ENCODE data around the gene RWDD1.

Gene RWDD1

GRCh38 chr6:116629563-116629981 lies 58.3 kb downstream of the RWDD1 start:
- Histone ChIP-seq H3K36me3 (ENCODE audit: control insufficient read depth in 1 of 2, insufficient read depth in 2 of 2, low read length in 2 of 2) (peaks cover 2 to 11% of the 10 kb centered on the region in 2 donors), H3K4me1 (ENCODE audit: control insufficient read depth in 1 of 2, insufficient read depth in 2 of 2, low read length in 2 of 2) (no peaks in the 10 kb centered on the region), H3K9ac (ENCODE audit: low read depth in 1 of 2, low read length in 2 of 2) (no peak overlapping the region), H3K4me3 (ENCODE audit: low read depth in 1 of 2, low read length in 2 of 2) (no peak overlapping the region), H3K9me3 (ENCODE audit: control insufficient read depth in 1 of 2, low read length in 2 of 2) (no peaks in the 10 kb centered on the region), H3K27ac (ENCODE audit: low read depth, low read length) (no peak overlapping the region), H3K27me3 (ENCODE audit: control insufficient read depth in 1 of 2, insufficient read depth in 2 of 2, low read length in 2 of 2) (no peaks in the 10 kb centered on the region)

- Histone ChIP-seq H3K27me3 (ENCODE audit: control insufficient read depth in 1 of 2, insufficient read depth in 2 of 2, low read length in 2 of 2) (no peaks in the 10 kb centered on the region), H3K4me1 (ENCODE audit: control insufficient read depth in 1 of 2, insufficient read depth in 2 of 2, low read length in 2 of 2) (no peaks in the 10 kb centered on the region), H3K9me3 (ENCODE audit: control insufficient read depth in 1 of 2, low read length in 2 of 2) (no peaks in the 10 kb centered on the region), H3K36me3 (ENCODE audit: control insufficient read depth in 1 of 2, insufficient read depth in 2 of 2, low read length in 2 of 2) (peaks cover 2 to 12% of the 10 kb centered on the region in 2 donors), H3K9ac (ENCODE audit: low read depth in 1 of 2, low read length in 2 of 2) (no peak overlapping the region), H3K27ac (ENCODE audit: low read depth, low read length) (no peak overlapping the region), H3K4me3 (ENCODE audit: low read depth in 1 of 2, low read length in 2 of 2) (no peak overlapping the region)
Measured at GRCh38 chr6:116631379-116631990, 60.2 kb downstream of the RWDD1 start.

GRCh38 chr6:116633685-116634084 lies 62.4 kb downstream of the RWDD1 start:
- Histone ChIP-seq H3K27me3 (ENCODE audit: control insufficient read depth in 1 of 2, insufficient read depth in 2 of 2, low read length in 2 of 2) (no peaks in the 10 kb centered on the region), H3K4me3 (ENCODE audit: low read depth in 1 of 2, low read length in 2 of 2) (no peak overlapping the region), H3K9me3 (ENCODE audit: control insufficient read depth in 1 of 2, low read length in 2 of 2) (no peaks in the 10 kb centered on the region), H3K4me1 (ENCODE audit: control insufficient read depth in 1 of 2, insufficient read depth in 2 of 2, low read length in 2 of 2) (no peaks in the 10 kb centered on the region), H3K36me3 (ENCODE audit: control insufficient read depth in 1 of 2, insufficient read depth in 2 of 2, low read length in 2 of 2) (peaks cover 0 to 12% of the 10 kb centered on the region in 2 donors), H3K9ac (ENCODE audit: low read depth in 1 of 2, low read length in 2 of 2) (no peak overlapping the region), H3K27ac (ENCODE audit: low read depth, low read length) (no peak overlapping the region)

Data from duodenal mucosa (tissue), 2 donors.